Activated T-helper 1 cell treated with anti-CD3 and anti-CD28 coated beads, Interleukin-12 subunit alpha, Interleukin-12 subunit beta, Interleukin-2, Interleukin-4 antibody, amounts not matched to agents 30 ng/mL and 10 ng/mL and 1 ng/mL, durations not matched to agents 14 hours and 24 hours and 36 hours (primary cell): ENCODE results near the gene RAB24. TPM values are rescaled to one million over a fixed set of nuclear protein-coding genes. Genes with fewer than 3 reads are reported as not detected.

Source experiments
- DNase-seq: peaks from one replicate; pipeline ENCODE4 v3.0.0; 2021; ENCODE audit warnings: low spot score
- H3K27ac Mint-ChIP-seq: one replicate; pipeline ENCODE4 v1.8.0; 2021; ENCODE audit warnings: mild to moderate bottlenecking, mixed read lengths
- H3K27me3 Mint-ChIP-seq: one replicate; pipeline ENCODE4 v1.8.0; 2022; ENCODE audit warnings: mild to moderate bottlenecking, moderate library complexity, mixed read lengths; ENCODE audit not compliant: insufficient read depth
- H3K36me3 Mint-ChIP-seq: one replicate; pipeline ENCODE4 v1.8.0; 2021; ENCODE audit warnings: low read depth, mixed read lengths
- H3K4me1 Mint-ChIP-seq: one replicate; pipeline ENCODE4 v1.8.0; 2021; ENCODE audit warnings: low read depth, mixed read lengths
- H3K4me3 Mint-ChIP-seq: one replicate; pipeline ENCODE4 v1.8.0; 2021; ENCODE audit warnings: mild to moderate bottlenecking, moderate library complexity, mixed read lengths
- H3K9me3 Mint-ChIP-seq: one replicate; pipeline ENCODE4 v1.8.0; 2021; ENCODE audit warnings: mixed read lengths
- intact Hi-C: fragments of 100-400 bp; cut with micrococcal nuclease; formaldehyde crosslinking; loops from one replicate; pipeline ENCODE4 v1.15.1; 2024
- total RNA-seq: library from RNA; stranded (reverse); gene quantifications from 2 replicates; pipeline ENCODE4 v1.2.3, GENCODE V29; 2022

Gene RAB24
- total RNA-seq, 1 donor from 2014 or later: 19.7 TPM

GRCh38 chr5:177256296-177256695, 47.2 kb downstream of the RAB24 start:
- peaks cover 12% of the 10 kb centered on the region for H3K4me1 Mint-ChIP-seq
- intact Hi-C loops: no loop called here
- DNase-seq: no peak
- no peak overlapping the region for H3K4me3 Mint-ChIP-seq
- peak overlapping the region; percentile 20 for H3K27ac Mint-ChIP-seq
- peaks cover 48% of the 10 kb centered on the region for H3K36me3 Mint-ChIP-seq
- H3K9me3 Mint-ChIP-seq: no peaks in the 10 kb centered on the region
- H3K27me3 Mint-ChIP-seq: no peaks in the 10 kb centered on the region

DNA sequence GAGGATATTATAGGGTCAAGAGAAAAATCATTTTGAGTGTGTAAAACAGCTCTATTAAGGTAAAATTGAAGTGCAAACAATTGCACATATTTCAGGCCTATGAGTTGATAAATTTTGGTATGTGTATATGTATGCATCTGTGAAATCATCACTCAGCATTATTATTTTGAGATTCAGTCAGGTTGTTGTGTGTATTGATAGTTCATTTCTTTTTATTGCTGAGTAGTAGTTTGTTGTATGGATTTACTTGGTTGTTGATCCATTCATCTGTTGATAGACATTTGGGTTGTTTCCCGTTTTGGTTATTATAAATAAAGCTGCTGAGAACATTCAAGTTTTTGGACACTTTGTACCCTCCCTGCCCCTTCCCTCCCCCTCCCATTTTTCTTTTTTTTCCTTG, 50.3 kb downstream of the RAB24 start:
- no peaks in the 10 kb centered on the region for H3K27me3 Mint-ChIP-seq
- intact Hi-C loops: no loop called here
- no peak overlapping the region for H3K4me3 Mint-ChIP-seq
- DNase-seq: no peak
- H3K27ac Mint-ChIP-seq: peak overlapping the region; percentile 16
- H3K9me3 Mint-ChIP-seq: no peaks in the 10 kb centered on the region
- H3K4me1 Mint-ChIP-seq: peaks cover 12% of the 10 kb centered on the region
- H3K36me3 Mint-ChIP-seq: peaks cover 41% of the 10 kb centered on the region

Other genes starting within 250 kb of the RAB24 start
- gene FGFR4, start 216.8 kb downstream of the RAB24 start, total RNA-seq: 1.2 and 1.4 TPM in 2 replicates
- gene NSD1, start 169.9 kb downstream of the RAB24 start, total RNA-seq: 108 and 112 TPM in 2 replicates
- 239 and 250 TPM in 2 replicates for gene PRELID1, start 80 bp upstream of the RAB24 start, total RNA-seq
- 9.6 and 11.8 TPM in 2 replicates for gene MXD3, start 8.2 kb upstream of the RAB24 start, total RNA-seq
- 108 and 118 TPM in 2 replicates for gene LMAN2, start 47.9 kb upstream of the RAB24 start, total RNA-seq
- 37.8 and 41.3 TPM in 2 replicates for gene RGS14, start 54.2 kb upstream of the RAB24 start, total RNA-seq
- gene SLC34A1, start 80.7 kb upstream of the RAB24 start, total RNA-seq: 0.26 TPM in 1 of 2 replicates, not detected in the other
- not detected in 2 replicates for gene PFN3, start 96.9 kb upstream of the RAB24 start, total RNA-seq
- 1.3 and 2.2 TPM in 2 replicates for gene F12, start 105.8 kb upstream of the RAB24 start, total RNA-seq
- 122 and 132 TPM in 2 replicates for gene GRK6, start 123.0 kb upstream of the RAB24 start, total RNA-seq
- gene PRR7, start 143.1 kb upstream of the RAB24 start, total RNA-seq: 10.3 and 11.2 TPM in 2 replicates
- 13.1 and 14.4 TPM in 2 replicates for gene DBN1, start 169.9 kb upstream of the RAB24 start, total RNA-seq
- gene PDLIM7, start 193.9 kb upstream of the RAB24 start, total RNA-seq: 49.2 and 49.9 TPM in 2 replicates
- gene DOK3, start 206.1 kb upstream of the RAB24 start, total RNA-seq: 3.7 and 5.0 TPM in 2 replicates
- gene DDX41, start 213.2 kb upstream of the RAB24 start, total RNA-seq: 151 and 166 TPM in 2 replicates